Esophagus squamous epithelium (tissue), 5 donors: ENCODE data around the gene CAP2. TPM values are rescaled to one million over a fixed set of nuclear protein-coding genes. Genes with fewer than 3 reads are reported as not detected.
"Not testable (repeated sequence)": the region's sequence is repeated elsewhere in the genome, so short reads cannot be mapped to it uniquely, and the experiment has no call there.

Source experiments
- DNase-seq: peaks from one replicate; lab custom pipeline; 2025; lab: John Stamatoyannopoulos, UW
- H3K27ac ChIP-seq, 4 donors: fragments of 200-600 bp; sonication (generic); one replicate each; pipeline ENCODE4 v1.5.1; 2016 to 2019; ENCODE audit warnings: mild to moderate bottlenecking in 1 of 4
- H3K27me3 ChIP-seq, 4 donors: fragments of 200-600 bp; sonication (generic); 1 replicate in 3 of 4; 2 replicates in 1 of 4; pipeline versions ENCODE4 v1.5.1 to v1.6.0; 2017 to 2021; ENCODE audit warnings: antibody characterized with exemption in 1 of 4
- H3K36me3 ChIP-seq, 3 donors: fragments of 200-600 bp; sonication (generic); one replicate each; pipeline ENCODE4 v1.5.1; 2016 to 2019
- H3K4me1 ChIP-seq, 3 donors: fragments of 200-600 bp; sonication (generic); one replicate each; pipeline ENCODE4 v1.5.1; 2017 to 2019
- H3K4me3 ChIP-seq, 4 donors: fragments of 200-600 bp; sonication (generic); 1 replicate in 3 of 4; 2 replicates in 1 of 4; pipeline ENCODE4 v1.5.1; 2016 to 2019; ENCODE audit warnings: mild to moderate bottlenecking in 2 of 4, moderate library complexity in 1 of 4
- H3K9me3 ChIP-seq, 3 donors: fragments of 200-600 bp; sonication (generic); one replicate each; pipeline ENCODE4 v1.5.1; 2016 to 2019
- POLR2A ChIP-seq, 4 donors: fragments of 450-650 bp; IDR thresholded peaks; one replicate each; pipeline ENCODE4 v1.6.1; 2017; ENCODE audit warnings: antibody characterized with exemption in 4 of 4, mild to moderate bottlenecking in 4 of 4, moderate library complexity in 3 of 4
- WGBS, 2 donors: methylation state at CpG; one replicate each; pipeline ENCODE4 v1.1.5; 2018; 5-methylcytosine and 5-hydroxymethylcytosine counted together
- intact Hi-C: fragments of 100-400 bp; cut with DNase I; formaldehyde crosslinking; loops from one replicate; pipeline ENCODE4 v1.15.0; 2022
- total RNA-seq, 4 donors: library from RNA; depleted of rRNA; stranded (reverse); fragments of >200 nt; gene quantifications; one replicate each; pipeline ENCODE4 v1.1.0, GENCODE V29; 2016
- TF ChIP-seq, protein P1 (sequence below), 6 experiments: fragments of 450-650 bp in 4 of 6; fragments of 200-600 bp in 2 of 6; sonication (generic) in 2 of 6; IDR thresholded peaks; one replicate each; pipeline ENCODE4 v1.5.1; 2016 to 2019; ENCODE audit warnings: antibody characterized with exemption in 6 of 6, mild to moderate bottlenecking in 4 of 6, moderate library complexity in 4 of 6
- donor health status: DM: yes; HTN: yes; CAD: no.

Gene CAP2
- total RNA-seq, 4 donors from 2014 or later: 2.0 to 5.5 (median 2.7) TPM

DNA sequence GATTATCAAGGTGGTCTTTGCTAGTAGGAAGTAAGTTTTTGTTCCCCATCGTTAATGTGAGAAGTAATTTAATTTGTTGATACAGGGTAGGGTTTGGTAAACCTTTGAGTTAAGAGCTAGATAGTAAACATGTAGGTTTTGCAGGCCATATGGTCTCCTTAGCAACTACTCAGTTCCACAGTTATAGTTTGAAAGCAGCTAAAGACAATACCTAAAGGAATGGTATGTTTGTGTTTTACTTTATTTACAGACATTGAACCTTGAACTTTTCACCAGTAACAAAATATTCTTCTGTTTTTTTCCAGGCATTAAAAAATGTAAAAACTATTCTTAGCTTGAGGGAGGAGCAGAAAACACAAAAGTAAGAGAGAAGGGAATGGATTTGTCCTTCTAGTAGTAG, 1.7 kb downstream of the CAP2 start:
- intact Hi-C loops: no loop called here
- DNase-seq: no peak
- TF ChIP-seq, protein P1, sequence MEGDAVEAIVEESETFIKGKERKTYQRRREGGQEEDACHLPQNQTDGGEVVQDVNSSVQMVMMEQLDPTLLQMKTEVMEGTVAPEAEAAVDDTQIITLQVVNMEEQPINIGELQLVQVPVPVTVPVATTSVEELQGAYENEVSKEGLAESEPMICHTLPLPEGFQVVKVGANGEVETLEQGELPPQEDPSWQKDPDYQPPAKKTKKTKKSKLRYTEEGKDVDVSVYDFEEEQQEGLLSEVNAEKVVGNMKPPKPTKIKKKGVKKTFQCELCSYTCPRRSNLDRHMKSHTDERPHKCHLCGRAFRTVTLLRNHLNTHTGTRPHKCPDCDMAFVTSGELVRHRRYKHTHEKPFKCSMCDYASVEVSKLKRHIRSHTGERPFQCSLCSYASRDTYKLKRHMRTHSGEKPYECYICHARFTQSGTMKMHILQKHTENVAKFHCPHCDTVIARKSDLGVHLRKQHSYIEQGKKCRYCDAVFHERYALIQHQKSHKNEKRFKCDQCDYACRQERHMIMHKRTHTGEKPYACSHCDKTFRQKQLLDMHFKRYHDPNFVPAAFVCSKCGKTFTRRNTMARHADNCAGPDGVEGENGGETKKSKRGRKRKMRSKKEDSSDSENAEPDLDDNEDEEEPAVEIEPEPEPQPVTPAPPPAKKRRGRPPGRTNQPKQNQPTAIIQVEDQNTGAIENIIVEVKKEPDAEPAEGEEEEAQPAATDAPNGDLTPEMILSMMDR (IDR thresholded peaks at IDR 0.05): no peak
- TF ChIP-seq POLR2A (IDR thresholded peaks at IDR 0.05): no peak
- H3K4me1 ChIP-seq: peaks cover 0 to 17% (median 0%) of the 10 kb centered on the region in 3 donors
- H3K4me3 ChIP-seq: no peak overlapping the region
- H3K36me3 ChIP-seq: no peaks in the 10 kb centered on the region
- no peak overlapping the region for H3K27ac ChIP-seq
- 39 to 68% methylated on average over 1 of the region's 1 CpG for WGBS, 2 donors
- H3K27me3 ChIP-seq: peaks cover 0 to 3% (median 0%) of the 10 kb centered on the region in 4 donors
- no peaks in the 10 kb centered on the region for H3K9me3 ChIP-seq

DNA sequence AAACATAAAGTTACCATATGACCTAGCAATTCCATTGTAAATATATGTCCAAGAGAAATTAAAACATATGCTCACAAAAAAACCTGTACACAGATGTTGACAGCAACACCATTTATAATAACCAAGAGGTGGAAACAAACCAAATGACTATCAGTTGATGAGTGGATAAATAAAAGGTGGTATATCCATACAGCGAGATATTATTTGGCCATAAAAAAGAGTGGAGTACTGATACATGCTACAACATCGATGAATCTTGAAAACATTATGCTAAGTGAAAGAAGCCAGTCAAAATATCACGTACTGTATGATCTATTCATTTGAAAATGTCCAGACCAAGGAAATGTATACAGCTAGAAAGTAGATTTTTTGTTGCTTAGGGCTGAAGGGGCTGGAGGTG, 2.9 kb downstream of the CAP2 start:
- intact Hi-C loops: no loop called here
- H3K36me3 ChIP-seq: no peaks in the 10 kb centered on the region
- DNase-seq: no peak
- H3K27ac ChIP-seq: no peak overlapping the region
- peaks cover 0 to 17% (median 0%) of the 10 kb centered on the region in 3 donors for H3K4me1 ChIP-seq
- H3K4me3 ChIP-seq: no peak overlapping the region
- no peaks in the 10 kb centered on the region for H3K9me3 ChIP-seq
- TF ChIP-seq, protein P1 (IDR thresholded peaks at IDR 0.05): no peak
- TF ChIP-seq POLR2A (IDR thresholded peaks at IDR 0.05): no peak
- H3K27me3 ChIP-seq: peaks cover 0 to 3% (median 0%) of the 10 kb centered on the region in 4 donors
- WGBS, 2 donors: 90 to 95% methylated on average over 3 of the region's 3 CpGs

DNA sequence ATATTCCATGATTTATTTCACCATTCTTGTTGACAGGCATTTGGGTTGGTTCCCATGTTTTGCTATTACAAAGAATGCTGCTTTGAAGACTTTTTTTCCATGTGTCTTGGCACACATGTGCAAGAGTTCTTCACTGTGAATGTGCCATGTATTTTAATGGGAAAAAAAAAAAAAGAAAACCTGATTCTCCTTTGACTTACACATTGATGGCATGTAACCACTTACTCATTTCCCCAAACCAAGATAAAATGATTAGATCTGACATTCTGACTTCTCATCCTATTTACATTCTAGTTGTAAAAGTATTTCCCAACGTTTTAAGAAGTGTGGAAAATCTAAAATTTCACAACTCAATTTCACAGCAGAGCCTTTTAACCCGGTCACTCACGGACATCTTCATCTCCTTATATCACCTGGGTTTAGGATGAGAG, 4.4 kb downstream of the CAP2 start:
- Histone ChIP-seq H3K4me1 (peaks cover 0 to 13% (median 0%) of the 10 kb centered on the region in 3 donors), H3K27ac (no peak overlapping the region), H3K36me3 (no peaks in the 10 kb centered on the region), H3K4me3 (no peak overlapping the region), H3K27me3 (peaks cover 0 to 3% (median 0%) of the 10 kb centered on the region in 4 donors), H3K9me3 (no peaks in the 10 kb centered on the region)
- TF ChIP-seq, protein P1 (IDR thresholded peaks at IDR 0.05): no peak
- no peak for TF ChIP-seq POLR2A (IDR thresholded peaks at IDR 0.05)
- WGBS, 2 donors: 33 to 59% methylated on average over 3 of the region's 3 CpGs
- DNase-seq: no peak
- intact Hi-C loops: no loop called here

DNA sequence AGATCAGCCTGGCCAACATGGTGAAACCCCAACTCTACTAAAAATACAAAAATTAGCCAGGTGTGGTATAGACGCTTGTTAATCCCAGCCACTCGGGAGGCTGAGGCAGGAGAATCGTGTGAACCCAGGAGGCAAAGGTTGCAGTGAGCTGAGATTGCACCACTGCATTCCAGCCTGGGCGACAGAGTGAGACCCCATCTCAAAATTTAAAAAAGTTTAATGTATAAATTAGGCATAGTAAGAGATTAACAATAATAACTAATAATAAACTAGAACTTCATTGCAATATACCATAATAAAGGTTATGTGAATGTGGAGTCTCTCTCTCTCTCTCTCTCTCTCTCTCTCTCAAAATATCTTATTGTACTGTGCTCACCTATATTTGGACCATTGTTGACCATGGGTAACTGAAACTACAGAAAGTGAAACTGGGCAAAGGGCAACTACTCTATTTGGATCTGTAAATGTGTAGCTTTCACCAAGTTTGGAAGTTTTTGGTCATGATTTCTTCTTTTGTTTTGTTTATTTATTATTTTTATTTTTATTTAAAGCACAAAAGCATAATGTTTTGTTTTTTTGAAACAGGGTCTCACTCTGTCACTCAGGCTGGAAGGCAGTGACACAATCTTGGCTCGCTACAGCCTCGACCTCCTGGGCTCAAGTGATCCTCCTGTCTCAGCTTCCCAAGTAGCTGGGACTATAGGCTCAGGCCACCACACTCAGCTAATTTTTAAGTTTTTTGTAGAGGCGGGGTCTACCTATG, 12.0 kb downstream of the CAP2 start:
- DNase-seq, H3K4me3 ChIP-seq, H3K9me3 ChIP-seq, intact Hi-C loops, H3K27me3 ChIP-seq, H3K36me3 ChIP-seq, H3K4me1 ChIP-seq, H3K27ac ChIP-seq: not testable (repeated sequence)
- 77 to 81% methylated on average over 6 to 7 of the region's 7 CpGs for WGBS, 2 donors

DNA sequence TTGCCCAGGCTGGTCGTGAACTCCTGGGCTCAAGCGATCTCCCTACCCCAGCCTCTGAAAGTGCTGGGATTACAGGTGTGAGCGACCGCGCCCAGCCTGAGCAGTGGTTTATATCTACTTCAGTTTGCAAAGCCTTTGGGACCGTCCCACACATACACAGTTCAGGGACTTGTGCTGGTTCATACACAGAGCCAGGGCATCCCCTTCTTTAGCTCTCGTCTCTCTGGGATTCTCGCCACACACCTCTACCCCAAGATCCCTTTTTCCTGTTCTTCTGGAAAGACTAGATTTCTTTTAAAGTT, 12.5 kb downstream of the CAP2 start:
- Histone ChIP-seq H3K9me3 (no peaks in the 10 kb centered on the region), H3K4me1 (no peaks in the 10 kb centered on the region), H3K27me3 (no peaks in the 10 kb centered on the region), H3K27ac (no peak overlapping the region), H3K4me3 (no peak overlapping the region), H3K36me3 (no peaks in the 10 kb centered on the region)
- intact Hi-C loops: no loop called here
- 79 to 88% methylated on average over 6 to 8 of the region's 8 CpGs for WGBS, 2 donors
- DNase-seq: no peak
- TF ChIP-seq, protein P1 (IDR thresholded peaks at IDR 0.05): no peak
- TF ChIP-seq POLR2A (IDR thresholded peaks at IDR 0.05): no peak
